ENCODE data around the gene GPRC5A.

- no peak for TF ChIP-seq CTCF (IDR thresholded peaks at IDR 0.05; ENCODE audit: low read length)
- no peak for TF ChIP-seq EZH2 (optimal IDR thresholded peaks at IDR 0.05; ENCODE audit: low read depth, low read length)
These were observed 10.8 kb upstream of the GPRC5A start for GRCh38 chr12:12880537-12880936.

Data from MM.1S (cell line).